GM10266 (cell line): ENCODE results near the gene PHF20.
"Not testable (repeated sequence)": the region's sequence is repeated elsewhere in the genome, so short reads cannot be mapped to it uniquely, and the experiment has no call there.

ENCODE experiments used
- DNase-seq: peaks from one replicate; pipeline ENCODE4 v3.0.0; 2012; ENCODE audit errors: extremely low spot score
- TF ChIP-seq, protein P1 (sequence below): IDR thresholded peaks from 2 replicates; pipeline ENCODE4 v1.5.1; 2012; ENCODE audit warnings: mild to moderate bottlenecking, low read depth; ENCODE audit not compliant: control insufficient read depth, insufficient read depth; ENCODE audit errors: missing control alignments

The PHF20 gene

DNA sequence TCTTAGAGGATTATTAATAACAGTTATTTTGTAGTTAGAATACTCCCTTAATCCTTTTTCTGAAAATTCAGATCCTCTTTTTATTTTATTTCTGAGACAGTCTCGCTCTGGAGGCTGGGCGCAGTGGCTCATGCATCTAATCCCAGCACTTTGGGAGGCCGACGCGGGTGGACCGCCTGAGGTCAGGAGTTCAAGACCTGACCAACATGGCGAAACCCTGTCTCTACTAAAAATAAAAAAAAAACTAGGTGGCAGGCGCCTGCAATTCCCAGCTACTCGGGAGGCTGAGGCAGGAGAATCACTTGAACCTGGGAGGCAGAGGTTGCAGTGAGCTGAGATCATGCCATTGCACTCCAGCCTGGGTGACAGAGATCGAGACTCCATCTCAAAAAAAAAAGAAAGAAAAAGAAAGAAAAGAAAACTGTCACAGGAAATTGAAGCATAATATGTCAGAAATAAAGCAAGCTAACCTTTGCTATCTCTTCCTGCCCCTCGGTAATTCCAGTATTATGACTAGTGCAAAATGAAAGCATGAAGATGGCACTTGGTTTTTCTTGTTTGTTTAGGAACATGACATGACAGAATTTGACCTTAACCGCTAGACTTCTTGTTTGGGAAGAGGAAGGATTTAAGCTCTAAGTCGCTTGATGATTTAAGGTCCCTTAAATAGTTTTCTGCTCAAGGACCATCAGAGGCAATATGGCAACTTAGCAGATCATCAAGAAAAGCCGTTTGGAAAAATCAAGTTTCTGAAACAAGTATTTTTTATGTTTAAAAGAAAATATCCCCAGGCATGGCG, 27.9 kb upstream of the PHF20 start:
- TF ChIP-seq, protein P1, sequence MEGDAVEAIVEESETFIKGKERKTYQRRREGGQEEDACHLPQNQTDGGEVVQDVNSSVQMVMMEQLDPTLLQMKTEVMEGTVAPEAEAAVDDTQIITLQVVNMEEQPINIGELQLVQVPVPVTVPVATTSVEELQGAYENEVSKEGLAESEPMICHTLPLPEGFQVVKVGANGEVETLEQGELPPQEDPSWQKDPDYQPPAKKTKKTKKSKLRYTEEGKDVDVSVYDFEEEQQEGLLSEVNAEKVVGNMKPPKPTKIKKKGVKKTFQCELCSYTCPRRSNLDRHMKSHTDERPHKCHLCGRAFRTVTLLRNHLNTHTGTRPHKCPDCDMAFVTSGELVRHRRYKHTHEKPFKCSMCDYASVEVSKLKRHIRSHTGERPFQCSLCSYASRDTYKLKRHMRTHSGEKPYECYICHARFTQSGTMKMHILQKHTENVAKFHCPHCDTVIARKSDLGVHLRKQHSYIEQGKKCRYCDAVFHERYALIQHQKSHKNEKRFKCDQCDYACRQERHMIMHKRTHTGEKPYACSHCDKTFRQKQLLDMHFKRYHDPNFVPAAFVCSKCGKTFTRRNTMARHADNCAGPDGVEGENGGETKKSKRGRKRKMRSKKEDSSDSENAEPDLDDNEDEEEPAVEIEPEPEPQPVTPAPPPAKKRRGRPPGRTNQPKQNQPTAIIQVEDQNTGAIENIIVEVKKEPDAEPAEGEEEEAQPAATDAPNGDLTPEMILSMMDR = no peak
- DNase-seq = no peak

DNA sequence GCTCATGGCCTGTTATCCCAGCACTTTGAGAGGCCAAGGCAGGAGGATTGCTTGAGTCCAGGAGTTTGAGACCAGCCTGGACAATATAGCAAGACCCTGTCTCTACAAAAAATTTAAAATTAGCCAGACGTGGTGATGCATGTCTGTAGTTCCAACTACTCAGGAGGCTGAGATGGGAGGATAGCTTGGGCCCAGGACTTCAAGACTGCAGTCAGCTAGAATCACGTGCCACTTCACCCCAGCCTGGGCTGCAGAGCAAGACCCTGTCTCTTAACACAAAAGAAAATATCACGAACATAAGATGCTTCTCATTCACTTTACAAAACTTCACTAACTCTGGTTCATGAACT, 27.3 kb upstream of the PHF20 start:
- DNase-seq = not testable (repeated sequence)

DNA sequence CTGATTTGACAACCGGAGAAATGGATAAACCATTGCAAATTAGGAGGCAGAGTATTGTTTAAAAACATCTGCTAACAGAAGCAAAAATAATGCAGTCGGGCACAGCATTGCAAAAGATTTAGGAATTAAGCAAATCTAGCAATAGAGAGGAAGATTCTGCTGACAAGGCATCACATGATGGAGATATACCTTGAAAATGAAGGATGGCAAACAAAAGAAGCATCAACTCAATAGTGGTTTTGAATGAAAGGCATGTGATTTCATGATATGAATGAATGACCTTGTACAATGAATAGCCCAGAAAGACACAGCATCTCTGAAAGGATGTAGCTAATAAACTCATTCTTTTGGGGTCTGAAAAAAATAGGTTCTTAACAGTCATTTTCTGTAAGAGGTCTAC, 21.2 kb upstream of the PHF20 start:
- DNase-seq = no peak
- TF ChIP-seq, protein P1 = no peak

DNA sequence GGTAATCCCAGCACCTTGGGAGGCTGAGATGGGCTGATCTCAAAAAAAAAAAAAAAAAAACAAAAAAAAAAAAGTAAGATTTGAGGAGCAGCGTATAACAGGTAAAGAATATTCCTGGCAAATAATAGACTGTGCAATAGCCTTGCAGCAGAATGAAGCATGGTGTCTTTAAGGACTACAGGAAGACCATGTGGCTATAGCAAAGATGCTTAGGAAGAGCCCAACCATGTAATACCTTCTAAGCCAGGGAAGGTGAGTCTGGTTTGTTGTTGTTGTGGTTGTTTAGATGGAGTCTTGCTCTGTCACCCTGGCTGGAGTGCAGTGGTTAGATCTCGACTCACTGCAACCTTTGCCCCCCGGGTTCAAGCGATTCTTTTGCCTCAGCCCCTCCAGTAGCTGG, 15.4 kb upstream of the PHF20 start:
- DNase-seq = no peak
- TF ChIP-seq, protein P1 = no peak

GRCh38 chr20:35757098-35757705, 14.6 kb upstream of the PHF20 start:
- no peak for DNase-seq
- TF ChIP-seq, protein P1 = no peak

DNA sequence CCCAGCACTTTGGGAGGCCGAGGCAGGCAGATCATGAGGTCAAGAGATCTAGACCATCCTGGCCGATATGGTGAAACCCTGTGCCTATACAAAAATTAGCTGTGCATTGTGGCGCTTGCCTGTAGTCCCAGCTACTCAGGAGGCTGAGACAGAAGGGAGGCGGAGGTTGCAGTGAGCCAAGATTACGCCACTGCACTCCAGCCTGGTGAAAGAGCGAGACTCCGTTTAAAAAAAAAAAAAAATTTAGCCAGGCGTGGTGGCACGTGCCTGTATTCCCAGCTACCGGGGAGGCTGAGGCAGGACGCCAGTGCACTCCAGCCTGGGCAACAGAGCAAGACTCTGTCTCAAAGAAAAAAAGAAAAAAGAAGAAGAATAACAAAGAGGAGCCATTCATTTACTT, 10.3 kb upstream of the PHF20 start:
- DNase-seq = not testable (repeated sequence)

DNA sequence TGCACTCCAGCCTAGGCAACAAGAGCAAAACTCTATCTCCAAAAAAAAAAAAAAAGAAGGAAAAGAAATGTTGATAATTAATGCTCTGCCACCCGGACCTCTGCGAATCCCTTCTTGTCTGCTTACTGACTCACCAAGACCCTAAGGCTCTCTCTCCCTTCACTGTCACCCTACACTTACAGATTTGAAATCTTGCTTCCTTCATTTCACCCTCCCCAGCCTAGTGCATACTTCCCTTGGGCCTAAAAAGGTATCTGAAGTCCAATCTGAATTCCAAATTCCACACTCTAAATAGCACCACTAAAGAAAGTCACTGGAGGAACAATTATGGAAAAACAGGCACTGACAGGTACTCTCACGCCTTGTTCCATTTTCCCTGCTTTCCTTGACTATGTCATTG, 9.4 kb upstream of the PHF20 start:
- TF ChIP-seq, protein P1 = no peak
- DNase-seq = no peak

DNA sequence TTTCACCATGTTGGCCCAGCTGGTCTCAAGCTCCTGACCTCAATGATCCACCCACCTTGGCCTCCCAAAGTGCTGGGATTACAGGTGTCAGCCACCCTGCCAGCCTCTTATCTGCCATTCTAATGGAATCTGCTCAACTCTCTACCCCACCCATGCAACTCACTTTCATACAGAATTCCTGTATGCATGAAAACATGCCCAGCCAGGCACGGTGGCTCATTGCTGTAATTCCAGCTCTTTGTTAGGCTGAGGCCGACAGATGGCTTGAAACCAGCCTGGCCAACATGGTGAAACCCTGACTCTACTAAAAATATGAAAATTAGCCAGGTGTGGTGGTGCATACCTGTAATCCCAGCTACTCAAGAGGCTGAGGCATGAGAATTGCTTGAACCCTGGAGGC, 6.9 kb upstream of the PHF20 start:
- DNase-seq = not testable (repeated sequence)

- DNase-seq = no peak
- TF ChIP-seq, protein P1 = no peak
These were observed 5.0 kb upstream of the PHF20 start for GRCh38 chr20:35766843-35767242.
